Neural cell (in vitro differentiated cells): ENCODE results near the gene CDRT4. TPM values are rescaled to one million over a fixed set of nuclear protein-coding genes. Genes with fewer than 3 reads are reported as not detected.

Experiments
- H2AFZ ChIP-seq: fragments of 200-600, 300-800 bp; sonication (generic), shearing (Covaris generic); 2 replicates; pipeline ENCODE4 v1.6.0; 2014; ENCODE audit warnings: low read depth, mild to moderate bottlenecking, antibody characterized with exemption, low read length, moderate library complexity
- H3F3A ChIP-seq: fragments of 200-600 bp; shearing (Covaris generic); 2 replicates; pipeline ENCODE4 v1.6.1; 2016; ENCODE audit warnings: mild to moderate bottlenecking, moderate library complexity, mixed read lengths, antibody characterized with exemption, low read length; ENCODE audit not compliant: insufficient read depth, poor library complexity, severe bottlenecking
- H3K27ac ChIP-seq: fragments of 200-600, 300-800 bp; sonication (generic), shearing (Covaris generic); 2 replicates; pipeline ENCODE4 v1.5.1; 2014; ENCODE audit warnings: mild to moderate bottlenecking, low read length, moderate library complexity
- H3K27me3 ChIP-seq: fragments of 300-800, 200-600 bp; sonication (generic), shearing (Covaris generic); 2 replicates; pipeline ENCODE4 v1.6.0; 2014; ENCODE audit warnings: mild to moderate bottlenecking, low read depth, low read length, moderate library complexity; ENCODE audit not compliant: insufficient read depth
- H3K36me3 ChIP-seq: fragments of 300-800, 200-600 bp; sonication (generic), shearing (Covaris generic); 2 replicates; pipeline ENCODE4 v1.5.1; 2014; ENCODE audit warnings: mild to moderate bottlenecking, antibody characterized with exemption, low read length, moderate library complexity; ENCODE audit not compliant: insufficient read depth
- H3K4me2 ChIP-seq: fragments of 300-800, 200-600 bp; sonication (generic), shearing (Covaris generic); 2 replicates; pipeline ENCODE4 v1.6.0; 2014; ENCODE audit warnings: mild to moderate bottlenecking, low read length
- H3K4me3 ChIP-seq: fragments of 300-800, 200-600 bp; sonication (generic), shearing (Covaris generic); 2 replicates; pipeline ENCODE4 v1.5.1; 2014; ENCODE audit warnings: mild to moderate bottlenecking, low read length, moderate library complexity
- H3K79me2 ChIP-seq: fragments of 200-600 bp; shearing (Covaris generic); replicated peaks from 2 replicates; pipeline ENCODE4 v1.6.0; 2014; ENCODE audit warnings: mild to moderate bottlenecking, low read length, moderate library complexity; ENCODE audit not compliant: insufficient read depth
- H3K9ac ChIP-seq: fragments of 300-800, 200-600 bp; sonication (generic), shearing (Covaris generic); 2 replicates; pipeline ENCODE4 v1.6.1; 2016; ENCODE audit warnings: mild to moderate bottlenecking, low read length, mixed read lengths
- H3K9me2 ChIP-seq: fragments of 200-600 bp; shearing (Covaris generic); 2 replicates; pipeline ENCODE4 v1.6.1; 2016; ENCODE audit warnings: mild to moderate bottlenecking, low read length, mixed read lengths; ENCODE audit not compliant: insufficient read depth
- H3K9me3 ChIP-seq: fragments of 200-600, 300-800 bp; sonication (generic), shearing (Covaris generic); 2 replicates; pipeline ENCODE4 v1.6.1; 2016; ENCODE audit warnings: mild to moderate bottlenecking, mixed run types, low read length, moderate library complexity, mixed read lengths
- H4K20me1 ChIP-seq: fragments of 200-600 bp; shearing (Covaris generic); 2 replicates; pipeline ENCODE4 v1.6.1; 2016; ENCODE audit warnings: mild to moderate bottlenecking, mixed run types; ENCODE audit not compliant: insufficient read depth
- EP300 ChIP-seq: fragments of 450-650 bp; conservative IDR thresholded peaks from 2 replicates; pipeline ENCODE4 v1.6.1; 2014; ENCODE audit warnings: antibody characterized with exemption, mild to moderate bottlenecking, moderate library complexity; ENCODE audit not compliant: poor library complexity, severe bottlenecking
- EZH2 ChIP-seq: fragments of 200-600, 300-800 bp; shearing (Covaris generic), sonication (generic); IDR thresholded peaks from 2 replicates; pipeline ENCODE4 v1.6.1; 2014; ENCODE audit warnings: antibody characterized with exemption, low read length, borderline replicate concordance, mild to moderate bottlenecking; ENCODE audit not compliant: insufficient read depth, poor library complexity, severe bottlenecking
- MXI1 ChIP-seq: fragments of 450-650 bp; conservative IDR thresholded peaks from 2 replicates; pipeline ENCODE4 v1.6.1; 2014; ENCODE audit warnings: antibody characterized with exemption, mild to moderate bottlenecking; ENCODE audit not compliant: poor library complexity, severe bottlenecking
- POLR2AphosphoS5 ChIP-seq: IDR thresholded peaks from 2 replicates; pipeline ENCODE4 v1.6.1; 2012
- RAD21 ChIP-seq: fragments of 450-650 bp; conservative IDR thresholded peaks from 2 replicates; pipeline ENCODE4 v1.6.1; 2014; ENCODE audit warnings: antibody characterized with exemption, mild to moderate bottlenecking, moderate library complexity
- SMC3 ChIP-seq: fragments of 450-650 bp; conservative IDR thresholded peaks from 2 replicates; pipeline ENCODE4 v1.6.1; 2014; ENCODE audit warnings: antibody characterized with exemption, mild to moderate bottlenecking, moderate library complexity; ENCODE audit not compliant: poor library complexity
- TAF1 ChIP-seq: IDR thresholded peaks from 2 replicates; pipeline ENCODE4 v1.6.1; 2012; ENCODE audit warnings: low read depth
- polyA plus RNA-seq: library from polyadenylated mRNA; depleted of rRNA; stranded (reverse); fragments of >200 nt; gene quantifications from 2 replicates; pipeline ENCODE4 v1.2.3, GENCODE V29; 2014
- TF ChIP-seq, protein P1 (sequence below): IDR thresholded peaks from 2 replicates; pipeline ENCODE4 v1.6.1; 2012; ENCODE audit warnings: borderline replicate concordance
- TF ChIP-seq, protein P2 (sequence below): fragments of 450-650 bp; IDR thresholded peaks from 2 replicates; pipeline ENCODE4 v1.5.1; 2014; ENCODE audit warnings: antibody characterized with exemption, mild to moderate bottlenecking, moderate library complexity; ENCODE audit not compliant: poor library complexity, severe bottlenecking

Gene CDRT4
- polyA plus RNA-seq, 1 donor from 2014 or later, result 22.5 TPM

DNA sequence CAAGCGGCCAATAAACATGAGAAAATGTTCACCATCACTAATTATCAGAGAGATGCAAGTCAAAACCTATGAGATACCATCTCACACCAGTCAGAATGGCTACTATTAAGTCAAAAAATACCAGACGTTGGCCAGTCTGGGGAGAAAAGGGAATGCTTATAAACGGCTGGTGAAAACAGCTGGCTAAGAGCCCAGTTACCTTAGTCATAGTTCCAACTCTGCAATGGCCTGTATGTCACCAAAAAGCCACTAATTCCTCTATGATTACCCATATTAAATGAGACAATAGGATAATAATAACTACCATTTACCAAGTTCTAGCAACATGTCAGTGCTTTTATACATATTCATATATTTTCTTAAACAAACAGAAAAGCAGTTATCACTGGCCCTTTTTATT is 42.9 kb upstream of the CDRT4 start:
- TF ChIP-seq POLR2AphosphoS5 (no peak), TAF1 (no peak), SMC3 (no peak), EP300 (no peak), RAD21 (no peak), EZH2 (no peak), MXI1 (no peak)
- TF ChIP-seq, protein P1, sequence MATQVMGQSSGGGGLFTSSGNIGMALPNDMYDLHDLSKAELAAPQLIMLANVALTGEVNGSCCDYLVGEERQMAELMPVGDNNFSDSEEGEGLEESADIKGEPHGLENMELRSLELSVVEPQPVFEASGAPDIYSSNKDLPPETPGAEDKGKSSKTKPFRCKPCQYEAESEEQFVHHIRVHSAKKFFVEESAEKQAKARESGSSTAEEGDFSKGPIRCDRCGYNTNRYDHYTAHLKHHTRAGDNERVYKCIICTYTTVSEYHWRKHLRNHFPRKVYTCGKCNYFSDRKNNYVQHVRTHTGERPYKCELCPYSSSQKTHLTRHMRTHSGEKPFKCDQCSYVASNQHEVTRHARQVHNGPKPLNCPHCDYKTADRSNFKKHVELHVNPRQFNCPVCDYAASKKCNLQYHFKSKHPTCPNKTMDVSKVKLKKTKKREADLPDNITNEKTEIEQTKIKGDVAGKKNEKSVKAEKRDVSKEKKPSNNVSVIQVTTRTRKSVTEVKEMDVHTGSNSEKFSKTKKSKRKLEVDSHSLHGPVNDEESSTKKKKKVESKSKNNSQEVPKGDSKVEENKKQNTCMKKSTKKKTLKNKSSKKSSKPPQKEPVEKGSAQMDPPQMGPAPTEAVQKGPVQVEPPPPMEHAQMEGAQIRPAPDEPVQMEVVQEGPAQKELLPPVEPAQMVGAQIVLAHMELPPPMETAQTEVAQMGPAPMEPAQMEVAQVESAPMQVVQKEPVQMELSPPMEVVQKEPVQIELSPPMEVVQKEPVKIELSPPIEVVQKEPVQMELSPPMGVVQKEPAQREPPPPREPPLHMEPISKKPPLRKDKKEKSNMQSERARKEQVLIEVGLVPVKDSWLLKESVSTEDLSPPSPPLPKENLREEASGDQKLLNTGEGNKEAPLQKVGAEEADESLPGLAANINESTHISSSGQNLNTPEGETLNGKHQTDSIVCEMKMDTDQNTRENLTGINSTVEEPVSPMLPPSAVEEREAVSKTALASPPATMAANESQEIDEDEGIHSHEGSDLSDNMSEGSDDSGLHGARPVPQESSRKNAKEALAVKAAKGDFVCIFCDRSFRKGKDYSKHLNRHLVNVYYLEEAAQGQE, result no peak
- TF ChIP-seq, protein P2, sequence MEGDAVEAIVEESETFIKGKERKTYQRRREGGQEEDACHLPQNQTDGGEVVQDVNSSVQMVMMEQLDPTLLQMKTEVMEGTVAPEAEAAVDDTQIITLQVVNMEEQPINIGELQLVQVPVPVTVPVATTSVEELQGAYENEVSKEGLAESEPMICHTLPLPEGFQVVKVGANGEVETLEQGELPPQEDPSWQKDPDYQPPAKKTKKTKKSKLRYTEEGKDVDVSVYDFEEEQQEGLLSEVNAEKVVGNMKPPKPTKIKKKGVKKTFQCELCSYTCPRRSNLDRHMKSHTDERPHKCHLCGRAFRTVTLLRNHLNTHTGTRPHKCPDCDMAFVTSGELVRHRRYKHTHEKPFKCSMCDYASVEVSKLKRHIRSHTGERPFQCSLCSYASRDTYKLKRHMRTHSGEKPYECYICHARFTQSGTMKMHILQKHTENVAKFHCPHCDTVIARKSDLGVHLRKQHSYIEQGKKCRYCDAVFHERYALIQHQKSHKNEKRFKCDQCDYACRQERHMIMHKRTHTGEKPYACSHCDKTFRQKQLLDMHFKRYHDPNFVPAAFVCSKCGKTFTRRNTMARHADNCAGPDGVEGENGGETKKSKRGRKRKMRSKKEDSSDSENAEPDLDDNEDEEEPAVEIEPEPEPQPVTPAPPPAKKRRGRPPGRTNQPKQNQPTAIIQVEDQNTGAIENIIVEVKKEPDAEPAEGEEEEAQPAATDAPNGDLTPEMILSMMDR, result no peak
- H3K9ac ChIP-seq, result no peak overlapping the region
- H3K36me3 ChIP-seq, result no peaks in the 10 kb centered on the region
- no peaks in the 10 kb centered on the region for H3K27me3 ChIP-seq
- no peaks in the 10 kb centered on the region for H3K9me3 ChIP-seq
- no peak overlapping the region for H3K4me3 ChIP-seq
- no peaks in the 10 kb centered on the region for H4K20me1 ChIP-seq
- no peak overlapping the region for H3K27ac ChIP-seq
- no peaks in the 10 kb centered on the region for H3K9me2 ChIP-seq
- no peak overlapping the region for H3K4me2 ChIP-seq
- no peaks in the 10 kb centered on the region for H3K79me2 ChIP-seq
- H2AFZ ChIP-seq, result no peak overlapping the region
- H3F3A ChIP-seq, result no peaks in the 10 kb centered on the region

DNA sequence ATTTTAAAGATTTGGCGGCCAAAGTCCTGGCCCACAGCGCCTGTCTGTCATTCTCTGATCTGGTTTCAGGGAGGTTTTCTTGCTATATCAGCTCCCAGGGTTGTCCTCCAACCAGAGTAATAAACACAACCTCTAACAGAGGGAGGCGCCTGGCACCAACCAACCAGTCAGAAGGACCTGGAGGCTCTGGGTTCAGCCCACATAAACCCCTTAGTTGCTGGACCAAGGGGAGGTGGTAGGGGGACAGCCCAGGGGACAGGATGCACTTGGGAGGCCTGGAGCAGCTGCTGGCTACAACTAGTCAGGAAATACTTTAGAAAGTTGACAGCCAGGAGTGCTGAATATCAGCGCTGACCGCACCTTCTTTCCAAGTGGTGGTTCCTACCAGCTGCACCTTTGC is 41.7 kb upstream of the CDRT4 start:
- Histone ChIP-seq H3K79me2 (no peaks in the 10 kb centered on the region), H3F3A (no peaks in the 10 kb centered on the region), H3K9ac (no peak overlapping the region), H3K36me3 (no peaks in the 10 kb centered on the region), H3K27me3 (no peaks in the 10 kb centered on the region), H3K4me3 (no peak overlapping the region), H3K4me2 (no peak overlapping the region), H3K27ac (no peak overlapping the region), H4K20me1 (no peaks in the 10 kb centered on the region), H3K9me3 (no peaks in the 10 kb centered on the region), H3K9me2 (no peaks in the 10 kb centered on the region), H2AFZ (no peak overlapping the region)
- TF ChIP-seq EZH2, result no peak
- no peak for TF ChIP-seq SMC3
- TF ChIP-seq TAF1, result no peak
- TF ChIP-seq RAD21, result no peak
- TF ChIP-seq, protein P1, result no peak
- TF ChIP-seq, protein P2, result no peak
- no peak for TF ChIP-seq EP300
- TF ChIP-seq POLR2AphosphoS5, result no peak
- no peak for TF ChIP-seq MXI1
